Uterus (tissue), 4 donors: ENCODE measurements around the gene SLC30A7. TPM values are rescaled to one million over a fixed set of nuclear protein-coding genes. Genes with fewer than 3 reads are reported as not detected.
"Not testable (repeated sequence)": the region's sequence is repeated elsewhere in the genome, so short reads cannot be mapped to it uniquely, and the experiment has no call there.

Experiments used
- DNase-seq, 2 donors: peaks; one replicate each; pipeline ENCODE4 v3.0.0-alpha.2; 2019 to 2020
- H3K27ac ChIP-seq, 2 donors: fragments of 200-600 bp; sonication (generic); 1 replicate in 1 of 2; 2 replicates in 1 of 2; pipeline ENCODE4 v1.5.1; 2016 to 2018
- H3K27me3 ChIP-seq, 2 donors: fragments of 200-600 bp; sonication (generic); one replicate each; pipeline ENCODE4 v1.5.1; 2018 to 2019; ENCODE audit warnings: control low read depth in 1 of 2
- H3K36me3 ChIP-seq, 2 donors: fragments of 200-600 bp; sonication (generic); one replicate each; pipeline ENCODE4 v1.5.1; 2019; ENCODE audit warnings: control low read depth in 1 of 2
- H3K4me1 ChIP-seq, 2 donors: fragments of 200-600 bp; sonication (generic); one replicate each; pipeline ENCODE4 v1.5.1; 2018 to 2019; ENCODE audit warnings: control low read depth in 1 of 2
- H3K4me3 ChIP-seq, 2 donors: fragments of 200-600 bp; sonication (generic); 1 replicate in 1 of 2; 2 replicates in 1 of 2; pipeline ENCODE4 v1.5.1; 2018 to 2019; ENCODE audit warnings: mild to moderate bottlenecking in 1 of 2
- H3K9me3 ChIP-seq, 2 donors: fragments of 200-600 bp; sonication (generic); one replicate each; pipeline ENCODE4 v1.5.1; 2019; ENCODE audit warnings: control low read depth in 1 of 2
- CTCF ChIP-seq, 4 experiments: fragments of 200-600 bp in 2 of 4; fragments of 450-650 bp in 2 of 4; sonication (generic) in 2 of 4; IDR thresholded peaks; one replicate each; pipeline ENCODE4 v1.5.1; 2016 to 2019; ENCODE audit warnings: antibody characterized with exemption in 4 of 4, mild to moderate bottlenecking in 2 of 4, moderate library complexity in 1 of 4
- POLR2A ChIP-seq, 2 donors: fragments of 450-650 bp; IDR thresholded peaks; one replicate each; pipeline ENCODE4 v1.6.1; 2016; ENCODE audit warnings: antibody characterized with exemption in 2 of 2, mild to moderate bottlenecking in 1 of 2, moderate library complexity in 1 of 2
- intact Hi-C: fragments of 100-400 bp; cut with DNase I; formaldehyde crosslinking; loops from one replicate; pipeline ENCODE4 v1.15.1; 2023; ENCODE audit warnings: low total_unique reads
- total RNA-seq, 4 donors: library from RNA; depleted of rRNA in 3 of 4; stranded (reverse); fragments of >200 nt in 3 of 4; gene quantifications; one replicate each; pipeline versions ENCODE4 v1.1.0 to v1.2.4, GENCODE V29; 2014 to 2023
- donor health status: DM: yes; HTN: yes; CAD: no.

The SLC30A7 gene
- total RNA-seq: 10 to 100 TPM; 15.1 to 53.0 (median 22.8) TPM

- Histone ChIP-seq H3K4me3 (peak within 1 kb of the TSS; percentile 70 to 84), H3K27ac (peak within 1 kb of the TSS; percentile 90 to 93), H3K4me1 (peaks cover 0 to 4% of the 10 kb centered on the region in 2 donors), H3K27me3 (no peaks in the 10 kb centered on the region), H3K9me3 (no peaks in the 10 kb centered on the region), H3K36me3 (no peaks in the 10 kb centered on the region)
- intact Hi-C loops: no loop called here
- DNase-seq: peak; percentile 93 to 94
- TF ChIP-seq CTCF (IDR thresholded peaks at IDR 0.05) (no peak), POLR2A (IDR thresholded peaks at IDR 0.05) (peak; percentile 12 to 70)
Measured at GRCh38 chr1:100895540-100896480, at the start of gene SLC30A7. TSS of gene SLC30A7 (plus strand) at chr1:100896090. CDS start at chr1:100896263, 173 bp downstream.

- no peaks in the 10 kb centered on the region for H3K4me1 ChIP-seq
- intact Hi-C loops: no loop called here
- DNase-seq: no peak
- peak overlapping the region in 1 of 2 donors; percentile 40 for H3K27ac ChIP-seq
- no peaks in the 10 kb centered on the region for H3K36me3 ChIP-seq
- no peaks in the 10 kb centered on the region for H3K9me3 ChIP-seq
- H3K4me3 ChIP-seq: peak overlapping the region; percentile 4 to 5
- H3K27me3 ChIP-seq: no peaks in the 10 kb centered on the region
- no peak for TF ChIP-seq POLR2A (IDR thresholded peaks at IDR 0.05)
- TF ChIP-seq CTCF (IDR thresholded peaks at IDR 0.05): no peak
Measured at GRCh38 chr1:100847361-100848082, 48.4 kb upstream of the SLC30A7 start.

GRCh38 chr1:100851726-100852125 is 44.2 kb upstream of the SLC30A7 start:
- Histone ChIP-seq H3K36me3 (no peaks in the 10 kb centered on the region), H3K9me3 (no peaks in the 10 kb centered on the region), H3K4me1 (no peaks in the 10 kb centered on the region), H3K27ac (no peak overlapping the region), H3K4me3 (no peak overlapping the region), H3K27me3 (no peaks in the 10 kb centered on the region)
- intact Hi-C loops: no loop called here
- TF ChIP-seq POLR2A (IDR thresholded peaks at IDR 0.05): no peak
- TF ChIP-seq CTCF (IDR thresholded peaks at IDR 0.05): no peak
- no peak for DNase-seq

GRCh38 chr1:100852976-100853375 is 42.9 kb upstream of the SLC30A7 start:
- no peak for DNase-seq
- Histone ChIP-seq H3K36me3 (no peaks in the 10 kb centered on the region), H3K4me1 (no peaks in the 10 kb centered on the region), H3K27me3 (no peaks in the 10 kb centered on the region), H3K9me3 (no peaks in the 10 kb centered on the region), H3K4me3 (no peak overlapping the region), H3K27ac (no peak overlapping the region)
- intact Hi-C loops: no loop called here
- TF ChIP-seq POLR2A (IDR thresholded peaks at IDR 0.05): no peak
- TF ChIP-seq CTCF (IDR thresholded peaks at IDR 0.05): no peak

GRCh38 chr1:100855116-100855515 is 40.8 kb upstream of the SLC30A7 start:
- DNase-seq, H3K27me3 ChIP-seq, H3K4me1 ChIP-seq, intact Hi-C loops, H3K36me3 ChIP-seq, H3K4me3 ChIP-seq, H3K27ac ChIP-seq, H3K9me3 ChIP-seq: not testable (repeated sequence)
